GM19240 (cell line): ENCODE results near the gene MCF2L2.
"Not testable (repeated sequence)": the region's sequence is repeated elsewhere in the genome, so short reads cannot be mapped to it uniquely, and the experiment has no call there.

Experiments
- DNase-seq: peaks from one replicate; pipeline ENCODE4 v3.0.0; 2011; ENCODE audit warnings: low spot score; ENCODE audit not compliant: insufficient read length

Gene MCF2L2

DNA sequence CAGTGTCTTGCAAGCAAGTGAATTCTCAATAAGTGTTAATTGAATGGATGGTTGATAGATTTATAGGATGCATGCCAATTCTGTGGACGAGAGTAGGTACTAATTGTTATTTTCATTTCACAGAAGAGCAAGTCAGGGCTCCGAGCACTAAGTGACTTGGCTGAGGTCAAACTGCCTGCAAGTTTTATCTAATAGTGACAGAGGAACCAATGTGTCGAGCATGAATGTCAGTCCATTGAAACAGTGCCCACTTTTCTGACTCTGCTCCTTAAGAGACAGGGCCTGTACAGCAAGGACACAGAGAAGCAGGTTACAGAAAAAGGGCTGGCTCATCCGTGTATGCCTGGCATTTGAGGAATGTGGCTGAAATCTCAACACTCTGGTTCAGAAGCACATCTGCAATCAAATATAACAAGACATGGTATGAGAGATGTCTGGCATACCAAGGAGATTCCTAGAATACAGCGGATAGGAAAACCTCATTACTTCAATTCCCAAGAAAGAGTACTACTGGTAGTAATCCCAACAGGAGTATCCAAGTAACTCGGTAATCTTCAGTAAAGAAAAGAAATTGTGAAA lies 181.3 kb downstream of the MCF2L2 start:
- DNase-seq, result no peak

DNA sequence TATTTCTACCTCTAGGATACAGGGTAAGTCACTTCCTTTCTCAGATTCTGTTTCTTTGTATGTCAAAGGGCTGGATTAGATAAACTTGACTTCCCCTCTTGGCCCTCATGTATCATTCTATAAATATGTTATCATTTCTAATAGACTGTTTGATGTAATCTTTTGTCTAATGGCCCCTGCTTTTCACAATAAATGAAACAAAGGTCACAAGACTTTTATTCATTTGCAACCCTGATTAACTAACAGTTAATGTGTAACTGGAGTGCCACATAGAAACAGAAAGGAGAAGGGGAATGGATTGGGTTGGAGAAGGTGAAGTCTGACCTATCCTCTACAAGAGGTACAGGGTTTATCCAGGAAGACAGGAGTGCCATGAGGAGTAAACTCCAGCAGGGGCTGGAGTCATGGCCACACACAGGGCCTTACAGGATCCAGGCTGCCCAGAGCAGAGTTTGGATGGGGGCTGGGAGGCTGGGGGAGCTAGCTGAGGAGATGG lies 183.4 kb downstream of the MCF2L2 start:
- DNase-seq, result no peak

DNA sequence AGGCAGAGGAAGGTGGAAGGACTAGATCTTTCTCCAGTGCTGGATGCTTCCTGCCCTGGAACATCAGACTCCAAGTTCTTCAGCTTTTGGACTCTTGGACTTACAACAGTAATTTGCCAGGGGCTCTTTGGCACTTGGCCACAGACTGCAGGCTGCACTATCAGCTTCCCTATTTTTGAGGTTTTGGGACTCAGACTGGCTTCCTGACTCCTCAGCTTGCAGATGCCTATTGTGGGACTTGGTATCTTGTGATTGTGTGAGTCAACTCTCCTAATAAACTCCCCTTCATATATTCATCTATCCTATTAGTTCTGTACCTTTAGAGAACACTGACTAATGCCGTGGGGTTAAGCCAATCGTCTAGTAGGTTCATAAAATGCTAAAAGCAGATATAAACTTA lies 184.2 kb downstream of the MCF2L2 start:
- no peak for DNase-seq

DNA sequence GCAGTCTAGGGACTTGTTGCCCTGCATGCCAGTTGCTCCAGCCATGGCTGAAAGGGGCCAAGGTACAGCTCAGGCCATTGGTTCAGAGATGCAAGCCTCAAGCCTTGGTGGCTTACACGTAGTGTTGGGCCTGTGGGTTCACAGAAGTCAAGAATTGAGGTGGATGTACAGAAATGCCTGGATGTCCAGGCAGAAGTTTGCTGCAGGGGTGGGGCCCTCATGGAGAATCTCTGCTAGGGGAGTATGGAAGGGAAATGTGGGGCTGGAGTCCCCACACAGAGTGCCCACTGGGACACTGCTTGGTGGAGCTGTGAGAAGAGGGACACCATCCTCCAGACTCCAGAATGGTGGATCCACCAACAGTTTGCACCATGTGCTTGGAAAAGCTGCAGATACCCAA lies 186.0 kb downstream of the MCF2L2 start:
- no peak for DNase-seq

DNA sequence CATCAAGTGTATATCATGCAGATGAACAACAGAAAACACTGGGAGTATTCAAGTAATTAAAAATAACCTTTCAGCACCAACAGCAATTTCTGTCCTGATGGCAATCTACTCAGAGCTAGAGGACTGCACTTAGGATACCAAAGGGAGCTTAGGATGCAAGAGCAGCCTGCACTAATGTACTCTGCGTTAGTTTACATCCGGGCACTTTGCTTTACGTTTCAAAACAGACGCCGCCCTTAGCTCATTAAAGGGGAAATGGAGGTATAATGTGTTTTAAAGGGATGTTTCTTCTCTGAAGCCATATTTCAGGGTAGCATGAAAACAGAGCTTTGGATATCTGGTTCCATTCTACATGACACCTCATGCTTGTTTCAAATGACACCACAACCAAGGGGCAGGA lies 189.4 kb downstream of the MCF2L2 start:
- no peak for DNase-seq

DNA sequence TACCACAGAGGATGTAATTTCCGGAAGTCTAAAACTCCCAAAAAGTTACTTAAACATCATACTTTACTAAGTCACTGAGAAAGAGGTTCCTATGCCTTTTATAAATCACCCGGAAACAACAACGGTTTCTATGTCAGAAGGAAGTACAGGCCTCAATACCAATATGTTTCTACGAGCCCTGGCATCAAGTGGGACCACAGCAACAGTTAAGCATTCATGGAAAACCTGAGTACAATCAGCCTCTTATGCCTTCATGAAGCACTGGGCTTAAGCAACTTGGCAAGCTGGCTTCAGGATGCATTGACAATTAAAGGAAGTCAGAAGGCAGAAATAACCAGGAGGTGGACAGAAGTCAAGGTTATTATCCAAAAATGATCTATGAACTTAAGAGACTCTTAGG lies 194.5 kb downstream of the MCF2L2 start:
- no peak for DNase-seq

DNA sequence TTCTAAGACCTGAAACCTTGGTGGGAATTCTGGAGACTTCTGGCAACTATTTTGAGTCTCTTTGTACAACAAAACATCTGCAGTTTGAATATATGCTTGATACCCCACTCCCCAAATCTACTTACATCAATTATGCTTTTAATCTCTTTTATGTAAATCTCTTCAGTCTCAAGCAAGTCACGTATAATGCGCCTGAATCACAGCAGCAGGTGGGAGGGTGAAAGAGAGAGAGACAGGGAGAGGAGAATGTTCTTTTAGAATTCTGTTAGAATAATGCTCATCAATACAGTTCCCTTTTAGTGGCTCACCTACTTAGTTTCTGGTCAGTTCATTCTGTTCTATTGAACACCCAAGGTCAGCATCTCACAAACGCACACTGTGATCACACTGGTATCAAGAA lies 197.6 kb downstream of the MCF2L2 start:
- DNase-seq, result no peak

DNA sequence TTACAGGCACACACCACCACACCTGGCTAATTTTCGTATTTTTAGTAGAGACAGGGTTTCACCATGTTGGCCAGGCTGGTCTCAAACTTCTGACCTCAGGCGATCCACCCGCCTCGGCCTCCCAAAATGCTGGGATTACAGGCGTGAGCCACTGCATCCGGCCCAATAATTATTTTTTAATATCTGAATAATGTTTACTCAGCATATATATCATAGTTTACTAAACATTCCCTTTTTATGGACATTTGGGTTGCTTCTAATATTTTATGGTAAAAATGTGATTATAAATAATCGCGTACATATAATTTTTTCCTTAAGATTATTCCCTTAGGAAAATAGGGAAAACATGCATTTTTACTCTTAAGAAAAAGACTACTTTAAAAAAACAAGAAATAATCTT lies 198.2 kb downstream of the MCF2L2 start:
- DNase-seq, result not testable (repeated sequence)

DNA sequence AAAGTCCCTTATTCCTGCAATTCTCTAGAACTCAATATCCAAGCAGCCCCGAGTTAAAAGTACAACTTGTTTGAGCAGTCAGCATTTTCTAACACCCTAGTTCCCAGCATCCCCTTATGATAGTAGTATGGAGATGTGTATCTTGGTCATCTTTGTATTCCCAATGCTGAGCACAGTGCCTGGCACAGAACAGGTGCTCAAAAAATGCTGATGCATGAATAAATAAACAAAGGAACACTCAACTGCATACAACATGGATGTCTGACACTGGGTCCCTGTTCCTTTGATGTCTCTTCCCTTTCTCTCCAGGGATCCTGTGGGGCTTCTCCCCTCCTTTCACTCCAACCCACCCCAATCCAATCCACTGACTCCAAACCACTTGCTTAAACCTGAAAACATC lies 199.2 kb downstream of the MCF2L2 start:
- DNase-seq, result no peak

DNA sequence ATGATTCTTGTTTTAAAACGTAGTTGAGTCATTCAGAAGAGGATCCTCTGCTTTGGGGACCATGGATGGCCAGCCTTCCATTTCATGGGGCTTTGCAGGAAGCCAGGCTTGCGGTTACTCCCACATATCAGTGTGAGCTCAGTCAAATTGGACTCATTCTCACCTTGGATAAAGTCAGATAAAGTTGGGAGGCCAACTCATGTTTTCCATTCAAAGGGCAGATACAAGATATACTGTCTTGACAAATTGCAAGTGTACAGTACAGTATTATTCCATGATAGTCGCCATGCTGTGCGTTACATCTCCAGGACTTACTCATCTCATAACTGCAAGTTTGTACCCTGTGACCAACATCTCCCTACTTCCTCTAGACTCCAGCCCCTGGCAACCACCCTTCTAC lies 200.8 kb downstream of the MCF2L2 start:
- no peak for DNase-seq

DNA sequence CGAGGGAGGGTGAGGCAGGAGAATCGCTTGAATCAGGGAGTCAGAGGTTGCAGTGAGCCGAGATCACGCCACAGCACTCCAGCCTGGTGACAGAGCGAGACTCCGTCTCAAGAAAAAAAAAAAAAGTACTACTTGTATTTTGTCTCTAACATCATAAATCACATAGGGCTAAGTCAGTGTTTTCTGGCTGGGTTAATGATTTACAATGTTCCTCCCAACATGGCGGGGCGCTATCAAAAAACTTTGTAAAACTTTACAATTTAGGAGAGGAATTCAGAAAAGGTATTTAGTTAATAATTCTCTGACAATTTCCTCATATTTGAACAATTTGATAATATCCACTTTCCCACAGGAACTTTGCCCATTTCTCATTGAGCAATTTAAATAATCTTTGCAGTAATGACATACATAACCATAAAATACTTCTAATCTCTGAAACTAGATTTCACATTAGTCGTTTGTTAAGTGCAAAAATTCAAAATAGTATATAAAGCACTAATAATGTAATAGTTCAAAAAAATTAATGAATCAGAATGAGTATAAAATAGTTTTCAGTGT lies 202.0 kb downstream of the MCF2L2 start:
- DNase-seq, result no peak

DNA sequence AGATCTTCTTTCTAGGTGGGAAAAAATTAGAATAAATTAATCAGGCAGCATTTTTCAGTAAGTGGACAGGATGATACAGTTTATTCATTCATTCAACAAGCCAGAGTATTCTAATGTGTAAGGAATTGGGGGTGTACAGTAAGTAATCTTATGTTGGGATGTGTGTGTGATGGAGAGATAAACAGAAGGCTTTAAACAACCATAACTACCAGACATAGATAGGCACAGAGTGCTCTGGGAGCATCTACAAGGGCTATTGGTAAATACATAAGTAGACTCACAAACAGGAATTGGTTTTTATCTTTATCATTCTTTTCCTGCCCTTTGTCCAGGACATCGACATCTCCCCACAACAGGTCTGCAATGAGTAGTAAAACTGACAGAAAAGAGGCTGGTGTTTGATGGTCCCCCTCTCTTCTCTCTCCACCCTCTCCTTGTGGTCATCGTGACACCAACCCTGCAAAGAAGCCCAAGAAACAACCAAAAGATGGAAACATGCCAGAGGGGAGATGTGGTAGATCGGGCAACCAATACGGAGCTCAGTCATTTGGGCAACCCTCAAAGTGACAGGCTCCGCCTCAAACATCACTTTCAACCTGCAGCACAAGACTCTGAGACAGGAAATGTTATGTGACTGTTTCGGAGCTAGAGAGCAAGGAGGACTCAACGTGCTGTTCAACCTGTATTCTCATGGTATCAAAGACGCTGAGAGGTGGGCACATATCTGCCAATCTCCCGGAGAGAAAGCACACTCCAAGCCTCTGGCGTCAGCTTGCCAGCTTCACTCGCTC lies 204.0 kb downstream of the MCF2L2 start:
- no peak for DNase-seq

DNA sequence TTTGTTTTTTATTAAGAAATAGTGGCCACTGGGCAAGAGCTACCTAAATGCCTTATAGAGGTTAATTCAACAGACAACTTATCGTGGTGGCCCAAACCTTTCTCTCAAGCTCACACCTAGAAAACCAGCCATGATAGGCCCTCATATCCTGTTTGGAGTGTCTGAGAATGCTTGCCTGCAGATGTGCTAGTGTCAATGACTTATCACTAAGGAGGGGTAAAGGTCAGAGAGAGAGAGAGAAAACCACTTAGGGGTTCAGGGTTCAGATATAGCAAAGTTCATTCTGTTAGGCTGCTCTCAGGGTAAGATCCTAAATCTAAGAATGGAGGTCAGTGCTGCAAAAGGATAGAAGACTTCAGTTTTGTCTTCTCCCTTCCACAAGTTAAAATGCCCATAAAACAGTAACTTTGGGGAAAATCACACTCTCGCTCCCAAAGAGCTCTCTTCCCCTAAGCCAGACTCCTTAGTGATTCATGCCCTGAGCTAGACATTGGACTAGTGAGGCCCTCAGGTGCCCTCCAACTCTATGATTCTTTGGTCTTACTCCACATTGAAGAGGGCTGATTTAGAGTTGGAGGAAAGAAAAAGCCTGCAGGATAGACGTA lies 205.7 kb downstream of the MCF2L2 start:
- DNase-seq, result no peak

DNA sequence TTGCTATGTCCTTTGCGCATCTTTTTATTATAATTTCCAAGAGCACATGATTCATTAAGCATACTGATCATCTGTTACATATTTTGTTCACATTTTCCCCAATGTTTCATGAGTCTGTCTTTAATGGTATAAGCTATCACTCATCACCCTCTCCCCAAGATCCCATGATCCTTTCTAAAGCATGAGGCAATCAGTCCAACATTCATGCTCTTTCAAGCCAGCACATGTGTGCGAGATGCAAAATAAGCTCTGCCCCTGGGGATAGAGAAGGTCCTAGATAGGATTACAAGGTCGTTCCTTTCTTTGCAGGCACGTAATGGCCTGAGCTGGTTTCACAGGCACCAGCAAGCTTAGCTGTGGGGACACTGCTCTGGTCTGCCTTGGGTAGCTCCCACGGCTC lies 207.6 kb downstream of the MCF2L2 start:
- no peak for DNase-seq

DNA sequence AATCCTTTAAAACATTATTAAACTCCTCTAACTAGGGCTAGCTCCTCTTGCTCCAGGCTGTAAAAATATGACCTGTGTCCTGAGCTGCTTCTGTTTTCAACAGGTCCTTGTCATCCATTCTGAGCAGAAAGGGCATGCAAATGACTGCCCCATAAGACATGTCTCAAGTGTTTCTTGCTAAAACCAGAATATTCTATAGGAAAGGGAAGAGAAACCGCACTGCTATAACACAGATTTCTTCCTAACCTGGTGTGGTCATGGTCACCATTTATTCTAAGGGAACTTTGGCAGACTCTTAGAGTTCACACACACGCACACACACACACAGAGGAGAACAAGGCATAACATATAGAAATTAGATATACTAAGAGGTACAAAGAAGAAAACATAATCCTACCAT lies 209.6 kb downstream of the MCF2L2 start:
- no peak for DNase-seq

DNA sequence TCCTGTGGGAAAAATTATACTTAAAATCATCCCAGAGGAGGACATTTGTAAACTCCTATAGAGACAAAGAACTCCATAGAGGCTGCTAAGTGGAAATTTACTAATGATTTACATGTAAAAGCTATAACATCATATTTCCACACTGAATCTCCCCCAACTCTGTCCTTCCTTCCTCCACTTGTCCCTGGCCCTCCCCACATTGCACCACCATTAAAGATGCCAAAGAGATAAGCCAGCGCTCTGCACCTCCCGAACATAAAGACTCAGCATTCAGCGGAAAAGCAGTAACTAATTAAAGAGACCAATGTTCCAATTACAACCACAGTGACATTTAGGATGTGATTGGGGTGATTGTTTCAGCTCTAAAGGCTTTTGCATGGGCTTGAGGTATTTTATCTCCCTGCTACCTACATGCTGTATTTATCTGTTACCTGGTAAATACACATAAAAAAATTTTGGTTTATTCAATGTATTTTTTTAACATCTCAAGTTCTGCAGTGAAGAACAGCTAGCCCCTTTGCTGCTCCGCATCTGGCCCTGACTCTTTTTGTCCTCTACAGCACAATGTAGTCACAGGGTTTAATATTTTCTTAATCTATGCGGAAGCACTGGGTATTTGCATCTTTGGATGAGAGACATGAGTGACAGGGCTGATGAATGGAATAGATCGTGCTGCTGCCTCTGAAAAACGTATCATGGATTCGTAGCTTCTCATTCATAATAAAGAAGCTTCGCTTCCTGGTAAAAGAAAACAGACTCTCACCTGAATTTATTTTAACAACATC lies 210.7 kb downstream of the MCF2L2 start:
- no peak for DNase-seq

DNA sequence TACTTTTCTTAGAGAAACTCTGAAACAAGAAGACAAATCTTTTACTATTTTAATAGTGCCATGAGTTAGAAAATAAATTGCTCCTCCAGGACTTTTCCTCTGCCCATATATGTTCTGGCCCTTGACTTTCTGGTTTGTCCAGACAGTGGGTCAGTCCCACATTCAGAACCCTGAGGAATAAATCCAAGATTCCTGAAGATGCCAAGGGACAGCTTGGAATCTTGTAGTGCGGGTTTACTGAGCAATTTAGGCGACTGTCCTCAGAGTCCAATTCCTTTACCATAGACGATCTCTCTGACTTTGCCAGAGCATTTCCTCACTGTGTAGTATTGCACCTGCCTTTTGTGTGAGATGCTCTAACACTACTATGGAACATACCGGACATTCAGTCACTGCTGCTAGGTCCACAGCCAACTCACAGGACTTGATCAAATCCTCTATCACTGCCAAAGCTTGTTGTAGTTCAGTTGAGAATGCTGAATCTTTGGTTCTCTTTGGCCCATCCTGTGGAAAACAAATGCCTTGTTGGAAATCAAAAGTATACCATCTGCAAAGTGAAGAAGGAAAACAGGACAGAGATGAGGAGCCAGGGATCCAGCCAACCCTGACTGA lies 212.7 kb downstream of the MCF2L2 start:
- DNase-seq, result no peak

DNA sequence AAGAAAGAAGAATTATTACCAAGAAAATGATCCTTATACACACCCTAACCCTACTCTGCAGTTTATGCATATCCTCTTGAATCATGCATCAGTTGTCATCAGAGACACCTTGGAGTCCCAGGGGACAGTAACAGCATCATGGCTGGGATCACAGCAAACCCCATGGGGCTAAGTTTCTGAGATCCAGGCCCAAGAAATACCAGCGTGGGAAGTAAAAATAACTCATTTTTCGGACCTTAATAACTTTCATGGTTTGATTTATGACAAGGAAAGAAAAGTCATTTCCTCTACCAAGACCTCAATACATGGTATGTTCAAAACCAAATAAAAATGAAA lies 214.2 kb downstream of the MCF2L2 start:
- no peak for DNase-seq

DNA sequence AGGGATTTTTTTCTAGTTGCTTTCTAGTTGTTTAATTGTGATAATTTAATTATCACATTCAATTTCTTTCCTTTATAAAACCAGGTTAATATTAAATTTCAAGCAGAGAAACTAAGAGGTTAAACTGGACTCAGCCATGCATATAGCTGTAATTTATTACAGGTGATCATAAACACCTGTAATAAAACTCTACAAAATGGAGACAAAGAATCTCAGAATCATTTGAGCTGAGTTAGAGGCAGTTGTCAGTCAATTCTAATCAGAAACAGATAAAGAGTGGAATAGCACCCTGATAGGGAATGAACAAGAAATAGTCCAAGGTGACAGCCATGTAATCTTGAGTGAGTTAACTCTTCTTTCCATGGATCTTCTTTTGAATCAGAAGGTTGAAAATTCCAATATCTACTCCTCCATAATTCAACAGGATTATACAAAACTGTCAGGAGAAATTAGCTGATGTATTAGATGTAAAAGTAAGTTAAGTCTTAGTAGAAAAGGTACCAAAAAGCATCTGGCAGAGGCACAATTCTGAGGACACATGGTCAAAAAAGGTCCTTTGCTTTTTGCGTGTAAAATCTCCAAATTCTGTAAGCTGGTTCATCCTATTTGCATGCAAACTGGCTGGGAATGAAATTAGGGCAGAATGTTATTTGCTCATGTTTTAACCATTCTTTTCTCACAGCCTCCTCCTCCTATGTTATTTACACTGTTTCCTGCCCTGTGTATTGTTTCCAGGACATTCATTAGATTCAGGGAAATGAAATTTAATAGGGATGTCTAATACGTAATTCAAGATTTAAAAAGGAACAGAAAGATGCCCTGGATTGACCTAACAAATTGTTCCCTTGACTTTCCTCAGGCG lies 214.8 kb downstream of the MCF2L2 start:
- DNase-seq, result no peak

DNA sequence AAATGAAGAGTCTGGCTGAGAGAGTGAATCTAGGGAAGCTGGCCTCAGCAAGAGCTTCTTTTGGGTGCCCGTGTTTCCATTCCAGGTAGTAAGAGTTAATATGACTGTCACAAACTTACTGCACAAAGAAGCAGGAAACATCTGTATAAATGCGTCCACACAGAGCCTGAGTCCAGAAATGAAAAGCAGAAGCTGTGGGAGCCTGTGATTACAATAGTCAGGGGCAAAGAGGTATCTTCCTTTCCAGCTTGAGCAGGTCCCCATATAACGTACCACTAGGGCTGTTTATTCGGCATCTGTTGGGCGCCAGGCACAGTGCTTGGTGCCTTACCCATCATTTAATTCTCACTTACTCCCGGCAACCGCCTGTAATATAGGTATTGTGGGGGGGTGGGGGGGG lies 215.9 kb downstream of the MCF2L2 start:
- DNase-seq, result no peak
